Upper lobe of left lung (tissue), 4 donors: Measurements from ENCODE around the gene KRTAP12-4.

Source experiments
- POLR2AphosphoS5 ChIP-seq, 2 donors: sonication (generic); formaldehyde crosslinking; IDR thresholded peaks; one replicate each; pipeline ENCODE4 v1.5.1; 2017; ENCODE audit warnings: antibody characterized with exemption in 2 of 2
- TF ChIP-seq, protein P1 (sequence below), 6 experiments: fragments of 450-650 bp in 4 of 6; fragments of 200-600 bp in 2 of 6; sonication (generic) in 2 of 6; IDR thresholded peaks; one replicate each; pipeline ENCODE4 v1.5.1; 2016 to 2019; ENCODE audit warnings: antibody characterized with exemption in 6 of 6

DNA sequence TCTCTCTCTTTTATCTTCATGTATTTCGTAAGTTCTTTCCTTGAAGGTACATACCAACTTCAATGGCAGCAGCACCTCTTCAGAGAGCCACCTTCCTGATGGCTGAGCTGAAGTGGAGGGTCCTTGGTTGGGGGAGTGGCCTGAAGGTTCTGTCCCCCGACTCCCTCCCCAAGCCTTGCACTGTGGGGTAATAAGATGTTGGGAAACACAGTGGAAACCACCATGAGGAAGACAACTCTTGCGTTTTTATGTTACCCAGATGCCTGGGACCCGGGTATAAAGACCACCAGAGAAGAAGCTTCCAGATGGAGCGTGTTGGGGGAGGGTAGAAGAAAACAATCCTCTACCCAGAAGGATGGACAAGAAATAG, 4.1 kb upstream of the KRTAP12-4 start:
- TF ChIP-seq, protein P1, sequence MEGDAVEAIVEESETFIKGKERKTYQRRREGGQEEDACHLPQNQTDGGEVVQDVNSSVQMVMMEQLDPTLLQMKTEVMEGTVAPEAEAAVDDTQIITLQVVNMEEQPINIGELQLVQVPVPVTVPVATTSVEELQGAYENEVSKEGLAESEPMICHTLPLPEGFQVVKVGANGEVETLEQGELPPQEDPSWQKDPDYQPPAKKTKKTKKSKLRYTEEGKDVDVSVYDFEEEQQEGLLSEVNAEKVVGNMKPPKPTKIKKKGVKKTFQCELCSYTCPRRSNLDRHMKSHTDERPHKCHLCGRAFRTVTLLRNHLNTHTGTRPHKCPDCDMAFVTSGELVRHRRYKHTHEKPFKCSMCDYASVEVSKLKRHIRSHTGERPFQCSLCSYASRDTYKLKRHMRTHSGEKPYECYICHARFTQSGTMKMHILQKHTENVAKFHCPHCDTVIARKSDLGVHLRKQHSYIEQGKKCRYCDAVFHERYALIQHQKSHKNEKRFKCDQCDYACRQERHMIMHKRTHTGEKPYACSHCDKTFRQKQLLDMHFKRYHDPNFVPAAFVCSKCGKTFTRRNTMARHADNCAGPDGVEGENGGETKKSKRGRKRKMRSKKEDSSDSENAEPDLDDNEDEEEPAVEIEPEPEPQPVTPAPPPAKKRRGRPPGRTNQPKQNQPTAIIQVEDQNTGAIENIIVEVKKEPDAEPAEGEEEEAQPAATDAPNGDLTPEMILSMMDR (IDR thresholded peaks at IDR 0.05): no peak
- no peak for TF ChIP-seq POLR2AphosphoS5 (IDR thresholded peaks at IDR 0.05)
